Endothelial cell of umbilical vein (primary cell): Measurements from ENCODE around the gene PRPF31.

Experiments used
- EZH2 ChIP-seq: IDR thresholded peaks from 2 replicates; pipeline ENCODE4 v1.6.1; 2012; ENCODE audit warnings: borderline replicate concordance, low read depth, mild to moderate bottlenecking, moderate library complexity, low read length, inconsistent platforms; ENCODE audit not compliant: severe bottlenecking
- POLR2A ChIP-seq: IDR thresholded peaks from 2 replicates; pipeline ENCODE4 v1.6.1; 2012; ENCODE audit warnings: low read depth, mild to moderate bottlenecking, control low read depth, low read length
- POLR2AphosphoS5 ChIP-seq: IDR thresholded peaks from 2 replicates; pipeline ENCODE4 v1.6.1; 2012; ENCODE audit warnings: low read depth, mild to moderate bottlenecking, control low read depth, low read length, moderate library complexity; ENCODE audit not compliant: insufficient read depth
- TF ChIP-seq, protein P1 (sequence below), 2 donors: IDR thresholded peaks; 1 replicate in 1 of 2; 2 replicates in 1 of 2; pipeline ENCODE4 v1.5.1; 2011; ENCODE audit warnings: low read length in 2 of 2, mild to moderate bottlenecking in 2 of 2, moderate library complexity in 2 of 2, control low read depth in 1 of 2, inconsistent platforms in 1 of 2, low read depth in 1 of 2; ENCODE audit not compliant: insufficient read depth in 1 of 2; ENCODE audit errors: extremely low read depth in 1 of 2

GRCh38 chr19:54106716-54107115, 8.8 kb upstream of the PRPF31 start:
- no peak for TF ChIP-seq POLR2A
- TF ChIP-seq, protein P1, sequence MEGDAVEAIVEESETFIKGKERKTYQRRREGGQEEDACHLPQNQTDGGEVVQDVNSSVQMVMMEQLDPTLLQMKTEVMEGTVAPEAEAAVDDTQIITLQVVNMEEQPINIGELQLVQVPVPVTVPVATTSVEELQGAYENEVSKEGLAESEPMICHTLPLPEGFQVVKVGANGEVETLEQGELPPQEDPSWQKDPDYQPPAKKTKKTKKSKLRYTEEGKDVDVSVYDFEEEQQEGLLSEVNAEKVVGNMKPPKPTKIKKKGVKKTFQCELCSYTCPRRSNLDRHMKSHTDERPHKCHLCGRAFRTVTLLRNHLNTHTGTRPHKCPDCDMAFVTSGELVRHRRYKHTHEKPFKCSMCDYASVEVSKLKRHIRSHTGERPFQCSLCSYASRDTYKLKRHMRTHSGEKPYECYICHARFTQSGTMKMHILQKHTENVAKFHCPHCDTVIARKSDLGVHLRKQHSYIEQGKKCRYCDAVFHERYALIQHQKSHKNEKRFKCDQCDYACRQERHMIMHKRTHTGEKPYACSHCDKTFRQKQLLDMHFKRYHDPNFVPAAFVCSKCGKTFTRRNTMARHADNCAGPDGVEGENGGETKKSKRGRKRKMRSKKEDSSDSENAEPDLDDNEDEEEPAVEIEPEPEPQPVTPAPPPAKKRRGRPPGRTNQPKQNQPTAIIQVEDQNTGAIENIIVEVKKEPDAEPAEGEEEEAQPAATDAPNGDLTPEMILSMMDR (IDR thresholded peaks at IDR 0.05; ENCODE audit: extremely low read depth in 1 of 2, insufficient read depth in 1 of 2, low read depth in 1 of 2, low read length in 2 of 2) = no peak
- no peak for TF ChIP-seq EZH2
- TF ChIP-seq POLR2AphosphoS5 = no peak
